Measurements from ENCODE around the gene RBFOX2.

Gene RBFOX2

DNA sequence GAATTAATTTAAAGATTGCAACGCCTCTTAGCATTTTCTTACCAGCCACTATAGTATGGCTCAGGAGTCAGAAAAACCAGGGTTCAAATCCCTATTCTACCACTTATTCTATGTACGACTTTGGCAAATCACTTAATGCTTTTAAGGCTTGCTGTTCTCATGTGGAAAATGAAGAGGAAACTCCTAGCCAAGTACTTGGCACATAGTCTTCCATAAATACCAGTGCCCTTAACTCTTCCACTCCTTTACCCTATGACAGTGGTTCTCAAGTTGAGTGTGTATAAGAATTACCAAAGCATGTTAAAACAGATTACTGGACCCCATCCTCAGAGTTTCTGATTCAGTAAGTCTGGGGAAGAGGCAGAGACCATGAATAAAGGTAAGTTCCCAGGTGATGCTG, 107.6 kb downstream of the RBFOX2 start:
- DNase-seq: no peak

DNA sequence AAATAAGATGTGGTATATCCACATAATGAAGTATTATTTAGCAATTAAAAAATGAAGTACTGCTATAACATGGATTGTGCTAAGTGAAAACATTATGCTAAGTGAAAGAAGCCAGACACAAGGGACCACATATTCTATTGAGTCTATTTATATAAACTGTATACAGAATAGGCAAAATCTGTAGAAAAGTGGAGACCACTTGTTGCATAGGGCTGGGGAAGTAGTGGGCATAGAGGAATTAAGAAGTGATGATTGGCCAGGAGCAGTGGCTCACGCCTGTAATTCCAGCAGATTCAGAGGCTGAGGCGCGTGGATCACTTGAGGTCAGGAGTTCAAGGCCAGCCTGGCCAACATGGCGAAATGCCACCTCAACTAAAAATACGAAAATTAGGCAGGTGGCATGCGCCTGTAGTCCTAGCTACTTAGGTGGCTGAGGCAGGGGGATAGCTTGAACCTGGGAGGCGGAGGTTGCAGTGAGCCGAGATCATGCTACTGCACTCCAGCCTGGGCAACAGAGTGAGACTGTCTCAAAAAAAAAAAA, 109.6 kb downstream of the RBFOX2 start:
- DNase-seq: no peak

DNA sequence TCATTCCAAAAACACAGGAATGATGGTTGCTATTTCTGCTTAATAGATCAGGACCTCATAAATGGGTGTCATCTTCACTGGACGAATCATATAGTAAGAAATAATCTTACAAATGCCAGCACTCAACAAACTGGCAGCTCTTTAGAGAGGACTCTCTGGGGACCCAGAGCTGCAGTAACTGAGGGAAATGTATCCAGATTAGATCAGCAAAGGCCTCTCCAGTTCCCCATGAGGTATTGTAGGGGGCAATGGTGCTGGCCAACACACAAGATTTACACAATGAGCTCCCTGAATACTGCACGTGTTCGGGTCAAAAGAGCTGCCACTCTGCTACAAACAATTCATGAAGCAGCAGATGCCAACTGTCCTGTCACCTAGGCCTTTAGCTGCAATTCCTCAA, 110.2 kb downstream of the RBFOX2 start:
- DNase-seq: no peak

DNA sequence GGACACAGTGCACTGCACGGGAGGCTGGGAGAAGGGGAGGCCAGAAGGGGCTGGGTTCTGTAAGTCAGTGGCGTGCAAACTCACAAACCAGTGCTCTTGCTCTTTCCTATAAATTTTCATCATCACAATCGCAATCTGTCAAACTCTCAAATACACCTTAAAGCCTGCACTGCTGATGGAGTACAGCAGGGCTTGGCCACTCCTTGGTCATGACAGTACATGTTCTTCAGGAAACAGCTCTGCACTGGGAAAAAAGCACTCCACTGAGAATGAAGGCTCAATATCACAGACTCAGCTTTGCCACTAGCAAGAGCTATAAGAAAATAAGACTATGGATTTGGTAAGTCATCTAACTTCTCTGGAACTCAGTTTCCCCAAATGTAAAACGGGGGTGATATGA, 111.0 kb downstream of the RBFOX2 start:
- DNase-seq: no peak

DNA sequence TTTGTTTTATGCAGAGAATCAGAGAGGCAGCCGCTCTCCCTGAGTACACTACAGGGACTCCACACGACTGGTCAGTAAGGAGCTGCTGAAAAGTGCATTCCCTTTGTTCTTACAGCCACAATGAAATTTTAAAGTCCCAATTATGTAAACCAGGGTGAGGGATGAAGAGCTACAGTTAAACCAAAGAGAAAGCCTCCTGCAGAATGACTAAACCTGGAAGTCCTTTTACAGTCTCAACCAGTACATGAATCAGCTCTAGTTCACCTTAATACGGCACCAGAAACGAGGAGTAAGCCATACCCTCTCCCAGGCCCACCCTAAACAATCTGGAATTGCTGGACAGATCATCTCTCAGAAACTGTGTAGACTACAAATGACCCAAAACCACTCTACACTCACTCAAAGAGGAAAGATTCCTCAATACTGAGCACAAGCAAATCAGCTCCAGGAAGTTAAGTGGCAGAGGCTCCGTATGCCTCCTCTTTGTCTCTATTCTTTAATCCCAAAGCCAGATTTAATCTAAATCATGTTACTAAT, 113.1 kb downstream of the RBFOX2 start:
- DNase-seq: no peak

DNA sequence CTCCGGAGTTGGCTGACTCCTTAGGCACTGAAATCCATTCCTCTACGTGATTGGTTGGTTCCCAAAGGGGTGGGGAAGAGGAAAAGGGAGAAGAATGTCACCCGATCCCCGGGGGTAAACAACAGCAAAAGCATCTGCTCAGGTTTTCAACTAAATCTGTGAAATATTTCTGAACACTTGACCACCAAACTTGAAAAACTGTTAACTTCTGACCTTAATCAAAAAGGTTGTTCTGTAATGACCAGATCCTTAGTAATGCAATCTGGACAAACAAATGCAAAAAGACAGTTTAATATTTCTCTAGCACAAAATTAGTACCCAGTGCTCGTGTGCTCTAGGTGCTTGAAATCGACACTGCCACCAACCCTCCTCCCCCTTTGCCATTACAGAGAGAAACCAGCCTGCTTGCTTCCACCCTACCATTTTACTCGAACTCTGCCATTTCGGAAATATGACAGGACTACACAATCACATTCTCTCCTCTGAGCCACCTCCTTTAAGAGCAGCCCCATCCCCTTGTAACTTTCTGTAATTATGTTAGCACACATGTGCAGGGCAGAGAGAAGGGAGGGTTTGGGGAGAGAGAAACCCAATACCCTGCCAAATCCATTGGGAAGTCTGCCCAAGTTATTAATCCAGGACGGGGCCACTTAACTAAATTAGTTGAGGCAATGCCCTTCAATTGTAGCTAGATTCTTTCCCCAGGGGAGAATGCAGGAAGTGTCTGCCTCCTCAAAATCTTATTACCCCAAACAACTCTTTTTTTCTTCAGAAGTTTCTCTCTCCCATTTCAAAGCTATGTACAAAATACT, 113.8 kb downstream of the RBFOX2 start:
- no peak for DNase-seq

DNA sequence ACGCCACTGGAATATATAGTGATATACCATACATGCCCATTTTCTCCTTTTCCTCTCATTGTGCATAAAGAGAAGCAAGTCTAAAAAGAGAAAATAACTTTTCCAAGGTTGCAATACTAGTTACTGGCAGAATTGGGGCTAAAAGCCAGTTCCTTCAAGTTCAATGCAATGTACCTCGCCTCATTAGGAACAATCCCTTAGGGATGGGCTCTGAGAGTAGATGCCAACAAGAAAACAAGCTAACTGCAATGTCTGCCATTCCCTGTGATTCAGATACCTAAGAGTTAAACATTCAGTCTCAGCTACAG, 114.3 kb downstream of the RBFOX2 start:
- no peak for DNase-seq

DNA sequence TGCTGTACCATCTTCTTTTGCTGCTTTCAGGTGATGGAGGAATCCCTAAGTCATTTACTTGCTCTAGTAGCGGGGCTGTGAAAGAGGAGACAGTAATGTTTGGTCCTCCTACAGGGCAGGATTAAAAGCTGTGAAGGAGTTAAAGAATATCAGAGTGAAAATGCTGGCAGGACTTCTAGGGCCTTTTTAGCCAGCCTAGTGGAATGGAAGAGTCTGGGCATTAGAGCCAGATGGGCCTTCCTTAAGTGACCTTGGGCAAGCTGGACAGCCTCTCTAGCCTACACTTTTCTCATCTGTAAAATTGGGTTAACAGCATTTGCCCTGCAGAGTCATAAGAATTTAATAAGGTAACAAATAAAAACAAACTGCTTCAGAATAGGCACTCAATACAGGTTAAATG, 114.7 kb downstream of the RBFOX2 start:
- DNase-seq: no peak

DNA sequence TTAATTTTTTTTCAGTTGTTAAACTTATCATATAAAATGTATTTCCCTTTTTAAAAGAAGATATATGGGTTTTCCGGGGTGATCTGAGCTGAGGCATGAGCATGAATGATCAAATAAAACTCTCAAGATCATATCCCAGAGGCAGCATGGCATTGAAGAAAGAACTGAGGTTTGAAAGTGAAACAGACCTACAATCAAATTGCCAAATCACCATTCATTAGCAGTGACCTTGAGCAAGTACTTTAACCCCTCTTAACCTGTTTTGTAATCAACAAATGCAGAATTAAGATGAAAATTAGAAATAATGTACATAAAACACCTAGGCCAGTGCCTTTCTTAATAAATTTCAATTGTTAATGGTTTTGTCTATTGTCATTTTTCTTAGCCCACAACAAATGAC, 116.0 kb downstream of the RBFOX2 start:
- DNase-seq: no peak

DNA sequence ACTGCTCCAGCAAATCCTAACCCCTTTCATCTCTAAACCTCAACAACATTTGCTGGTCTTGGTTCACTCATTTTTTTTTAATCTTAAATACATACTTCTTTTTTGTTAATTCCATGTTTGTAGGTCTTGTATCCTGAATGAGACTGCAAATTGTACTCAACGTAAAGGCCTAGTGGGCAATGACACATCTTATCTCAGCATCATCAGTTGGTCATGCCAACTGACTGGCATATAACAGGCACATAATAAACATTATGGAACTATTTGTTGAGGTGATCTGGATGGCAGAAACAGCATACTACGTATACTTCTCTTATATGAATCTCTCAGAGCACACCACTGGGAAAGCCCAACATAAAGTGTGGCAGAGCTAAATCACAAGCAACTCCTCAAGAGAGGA, 116.7 kb downstream of the RBFOX2 start:
- no peak for DNase-seq

DNA sequence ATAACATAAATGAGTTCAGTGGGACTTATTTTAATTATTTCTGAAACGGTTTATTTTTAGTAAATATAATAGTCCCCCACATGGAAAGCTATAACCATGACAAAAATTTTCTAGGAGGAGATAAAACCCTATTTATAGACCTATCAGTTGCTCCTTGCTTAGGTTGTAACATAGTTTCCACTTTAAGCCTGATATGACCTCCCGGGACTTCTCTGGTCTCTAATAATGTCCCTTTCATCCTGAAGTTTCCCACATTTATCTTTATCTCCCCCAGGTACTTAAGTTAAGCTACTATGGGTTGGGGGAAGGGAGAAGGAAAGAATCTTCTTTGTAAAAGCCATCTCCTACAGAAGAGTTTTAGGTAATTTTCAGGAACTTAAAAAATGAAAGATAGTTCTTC, 117.7 kb downstream of the RBFOX2 start:
- DNase-seq: no peak

DNA sequence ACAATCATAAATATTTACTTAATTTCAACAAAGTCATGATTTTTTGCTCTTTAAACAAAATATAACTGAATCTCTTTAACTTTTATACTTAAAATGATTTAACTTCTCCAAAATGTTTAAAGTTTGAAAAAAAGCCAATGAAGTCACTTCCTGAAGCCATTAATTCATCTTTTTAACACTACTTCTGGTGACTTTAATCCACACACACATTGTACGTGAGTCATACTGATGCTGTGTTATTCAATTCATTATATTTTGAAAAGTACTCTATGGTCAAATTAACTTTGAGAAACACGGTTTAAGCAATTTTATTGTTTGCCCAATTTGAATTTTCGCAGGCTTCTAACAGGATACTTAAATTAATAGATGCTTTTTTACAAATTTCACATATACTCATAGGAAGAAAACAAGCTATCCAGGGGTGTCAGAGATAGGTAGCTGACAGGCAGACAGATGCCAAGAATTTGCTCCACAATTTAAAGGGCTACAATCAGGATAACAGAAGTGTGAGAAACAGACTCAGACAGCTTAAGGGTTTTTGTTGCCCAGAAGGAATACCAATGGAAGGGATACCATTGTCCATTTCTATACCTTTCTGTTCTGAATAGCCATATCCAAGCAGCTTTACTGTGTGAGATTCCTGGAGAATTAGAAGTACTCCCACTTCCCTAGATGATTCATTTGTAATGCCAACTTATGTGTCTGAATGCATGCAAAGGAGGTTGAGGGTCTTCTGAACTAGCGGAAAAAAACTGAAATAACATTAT, 118.4 kb downstream of the RBFOX2 start:
- no peak for DNase-seq

DNA sequence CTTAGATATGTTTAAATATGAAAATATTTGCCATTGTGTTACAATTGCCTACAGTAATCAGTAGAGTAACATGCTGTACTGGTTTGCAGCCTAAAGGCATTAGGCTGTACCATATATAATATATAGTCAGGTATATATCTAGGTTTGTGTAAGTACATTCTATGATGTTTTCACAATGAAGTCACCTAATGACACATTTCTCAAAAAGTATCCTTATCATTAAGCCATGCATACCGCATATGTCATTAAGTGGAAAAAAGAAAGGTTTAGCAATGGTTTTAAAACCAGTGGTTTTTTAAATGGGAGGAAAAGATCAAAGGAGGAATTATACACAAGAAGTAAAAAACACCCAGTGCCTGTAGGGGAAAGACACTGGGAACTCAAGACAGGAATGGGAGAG, 122.7 kb downstream of the RBFOX2 start:
- no peak for DNase-seq

DNA sequence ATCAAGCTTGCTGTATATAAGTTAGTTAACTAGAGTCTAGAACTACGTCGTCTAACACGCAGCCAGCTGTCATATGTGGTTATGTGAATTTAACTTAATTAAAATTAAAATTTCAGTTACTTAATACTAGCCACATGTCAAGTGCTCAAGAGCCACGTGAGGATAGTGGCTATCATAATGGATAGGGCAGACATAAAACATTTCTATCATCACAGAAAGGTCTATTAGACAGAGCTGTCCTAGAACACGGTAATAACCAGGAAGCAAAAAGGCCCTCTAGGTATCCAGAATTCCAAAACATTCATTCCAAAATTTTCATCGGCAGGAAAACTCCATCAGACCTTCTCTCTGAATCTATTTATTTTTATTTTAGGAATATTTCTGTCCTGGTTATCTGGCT, 123.9 kb downstream of the RBFOX2 start:
- DNase-seq: no peak

DNA sequence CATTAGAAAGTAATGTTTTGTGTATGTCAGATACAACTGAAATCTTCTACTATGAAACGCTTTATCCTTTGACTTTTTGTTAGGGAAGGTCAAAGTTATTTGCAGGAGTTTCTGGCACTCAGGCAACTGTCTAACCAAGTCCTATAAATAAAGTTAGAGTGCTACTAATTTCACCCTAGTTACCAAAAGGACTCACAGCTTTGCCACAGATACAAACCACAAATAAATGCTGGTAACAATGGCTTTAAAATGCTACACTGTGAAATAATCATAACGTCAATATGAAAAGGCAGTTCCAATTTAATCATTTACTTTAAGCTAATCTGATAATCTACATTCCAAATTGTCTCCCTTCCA, 124.3 kb downstream of the RBFOX2 start:
- no peak for DNase-seq

DNA sequence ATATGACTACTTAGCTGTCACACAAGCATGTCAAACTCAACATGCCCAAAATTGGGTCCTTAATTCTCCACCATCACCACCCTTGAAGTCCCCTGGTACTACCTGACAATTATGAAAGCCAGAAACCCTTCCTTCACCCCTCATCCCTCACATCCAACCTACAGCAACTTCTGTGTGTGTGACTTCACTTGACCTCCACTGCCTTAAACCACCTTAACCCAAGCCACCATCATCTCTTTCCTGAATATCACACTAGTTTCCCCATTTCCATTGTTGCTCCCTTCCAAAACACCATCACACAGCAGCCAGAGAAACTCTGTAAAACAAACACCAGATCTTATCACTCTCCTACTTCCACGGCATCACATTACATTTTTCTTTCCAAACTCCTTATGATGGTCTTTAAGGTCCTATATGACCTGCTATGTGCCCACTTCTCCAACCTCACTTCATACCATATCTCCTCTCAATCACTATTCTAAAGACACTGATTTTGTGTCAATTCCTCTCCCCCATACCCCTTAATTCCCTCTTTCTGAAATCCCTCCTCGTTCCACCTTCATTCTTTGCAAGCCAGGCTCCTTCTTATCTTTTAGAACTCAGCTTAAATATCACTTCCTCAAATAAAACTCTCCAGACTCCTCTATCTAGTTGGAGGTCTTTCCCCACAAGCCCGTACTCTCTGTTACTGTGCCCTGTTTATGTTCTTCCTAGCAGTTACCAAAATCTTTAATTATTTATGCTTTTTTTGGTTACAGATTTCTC, 124.9 kb downstream of the RBFOX2 start:
- no peak for DNase-seq

DNA sequence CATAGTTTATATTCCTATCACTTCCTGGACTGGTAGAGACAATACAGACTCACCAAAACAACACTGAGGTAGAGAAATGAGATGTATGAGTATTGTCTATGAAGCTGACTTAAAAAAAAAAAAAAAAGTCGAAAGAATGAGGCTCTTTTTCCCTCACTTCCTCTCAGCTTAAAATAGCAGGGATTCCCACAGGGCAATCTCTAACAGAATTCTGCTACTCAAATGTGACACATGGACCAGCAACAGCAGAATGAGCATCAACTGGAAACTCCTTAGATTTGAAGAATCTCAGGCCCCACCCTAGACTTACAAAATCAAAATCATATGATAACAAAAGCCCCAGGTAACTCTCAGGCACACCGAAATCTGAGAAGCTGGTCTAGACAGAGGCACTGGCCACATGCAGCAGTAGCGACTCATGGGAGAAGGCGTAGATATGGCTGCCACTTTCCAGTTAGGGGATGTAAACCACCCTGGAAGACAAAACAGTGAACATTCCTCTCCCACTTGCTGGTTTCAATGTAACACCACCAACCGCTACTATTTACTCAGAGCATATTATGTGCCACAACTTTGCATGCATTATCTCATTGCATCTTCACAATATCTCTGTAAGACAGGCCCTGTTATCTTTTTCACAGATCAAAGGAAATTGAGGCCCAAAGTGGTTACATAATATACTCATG, 128.0 kb downstream of the RBFOX2 start:
- DNase-seq: no peak

DNA sequence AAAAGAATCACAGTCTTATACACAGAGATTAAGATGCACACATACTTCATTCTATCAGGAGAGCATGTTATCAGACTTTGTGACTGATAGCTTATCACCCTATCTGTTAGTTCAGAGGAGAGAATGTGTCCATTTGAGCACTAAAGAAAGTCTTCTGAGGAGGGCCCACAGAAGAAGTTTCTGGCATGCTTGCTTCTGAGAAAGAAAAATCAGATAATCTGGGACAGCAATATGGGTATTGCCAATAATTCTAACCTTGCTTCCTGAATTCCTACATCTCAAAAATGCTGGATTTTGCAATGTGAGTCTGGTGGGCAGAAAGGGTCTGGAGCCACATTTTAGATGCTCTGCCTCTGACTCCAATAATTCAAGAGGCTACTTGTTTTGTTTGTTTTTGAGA, 128.9 kb downstream of the RBFOX2 start:
- DNase-seq: no peak

DNA sequence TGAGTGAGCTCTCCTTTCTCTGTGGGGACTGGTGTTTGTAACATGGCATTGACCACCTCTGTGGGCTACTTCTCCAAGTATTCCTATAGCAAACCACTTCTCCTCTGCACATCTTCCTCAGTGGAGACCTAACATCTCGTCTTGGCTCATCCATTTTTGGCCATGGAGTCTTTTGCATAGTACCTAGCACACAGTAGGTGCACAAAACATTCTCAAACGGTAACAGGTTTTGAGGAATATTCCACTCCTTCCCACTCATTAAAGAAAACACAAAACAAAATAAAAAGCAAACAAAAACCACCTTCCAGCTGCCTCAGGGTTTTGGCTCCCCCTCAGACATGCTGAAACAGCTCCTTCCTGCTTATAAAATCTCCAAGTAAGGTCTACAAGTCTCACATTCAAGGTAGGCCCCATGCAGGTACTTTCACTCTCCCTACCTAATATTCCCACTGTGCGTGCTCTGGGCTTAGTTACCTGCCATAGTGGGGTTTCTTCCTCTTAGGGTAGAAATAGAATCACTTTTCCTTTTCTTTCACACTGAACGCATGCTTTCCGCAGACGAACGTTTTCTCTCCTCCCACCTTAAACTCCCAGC, 132.4 kb downstream of the RBFOX2 start:
- no peak for DNase-seq

DNA sequence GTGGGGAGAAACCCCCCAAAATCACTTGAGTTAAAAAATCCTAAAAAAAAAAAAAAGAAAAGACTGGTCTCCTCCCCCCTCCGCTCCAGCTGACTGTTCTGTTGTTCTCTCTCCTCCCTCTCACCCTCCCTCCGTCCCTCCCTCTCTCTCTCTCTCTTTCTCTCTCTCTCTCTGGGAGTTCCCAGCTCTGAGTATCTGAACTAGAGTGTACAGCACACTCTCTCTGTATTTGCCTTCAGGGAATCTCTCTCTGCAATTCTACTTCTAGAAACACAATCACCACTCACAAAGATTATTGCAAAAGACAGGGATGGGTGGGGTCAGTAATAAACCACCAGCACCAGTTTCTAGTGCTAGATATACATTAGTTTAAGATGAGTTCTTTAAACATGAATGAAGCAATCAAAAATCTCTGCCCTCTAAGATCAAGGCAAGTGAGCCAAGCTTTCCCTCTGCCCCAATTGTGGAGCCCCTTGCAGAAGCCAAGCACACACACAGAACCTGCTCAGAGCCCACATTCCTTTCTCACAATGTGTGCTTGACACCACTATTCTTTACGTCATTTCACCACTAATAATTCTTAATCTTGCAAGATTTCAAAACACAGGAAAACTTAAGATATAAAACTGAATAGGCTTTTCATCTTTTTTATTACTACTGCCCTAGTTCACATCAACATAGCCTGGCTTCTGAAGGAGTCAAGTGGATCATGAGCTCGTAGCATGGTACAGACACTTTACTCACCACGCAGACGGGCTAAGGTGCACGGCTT, 133.5 kb downstream of the RBFOX2 start:
- DNase-seq: no peak

DNA sequence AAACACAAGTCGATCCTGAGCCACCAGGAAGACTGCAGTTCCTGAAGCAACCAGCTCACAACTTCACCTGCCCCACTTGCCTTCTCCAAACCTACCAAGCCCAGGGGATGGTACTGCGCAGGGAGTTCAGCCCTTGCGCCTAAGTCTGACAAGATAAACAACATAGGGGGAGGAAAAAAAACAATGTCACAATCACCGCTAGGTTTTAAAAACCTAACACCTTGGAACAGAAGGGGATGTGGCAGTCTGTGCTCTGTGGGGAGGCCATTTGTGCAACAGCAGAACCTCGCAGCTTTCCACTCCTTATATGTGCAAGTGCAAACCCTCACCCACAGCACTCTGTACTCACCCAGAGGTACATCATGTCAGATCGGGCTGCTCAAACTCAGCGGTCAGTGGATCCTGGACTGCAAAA, 134.2 kb downstream of the RBFOX2 start:
- no peak for DNase-seq

DNA sequence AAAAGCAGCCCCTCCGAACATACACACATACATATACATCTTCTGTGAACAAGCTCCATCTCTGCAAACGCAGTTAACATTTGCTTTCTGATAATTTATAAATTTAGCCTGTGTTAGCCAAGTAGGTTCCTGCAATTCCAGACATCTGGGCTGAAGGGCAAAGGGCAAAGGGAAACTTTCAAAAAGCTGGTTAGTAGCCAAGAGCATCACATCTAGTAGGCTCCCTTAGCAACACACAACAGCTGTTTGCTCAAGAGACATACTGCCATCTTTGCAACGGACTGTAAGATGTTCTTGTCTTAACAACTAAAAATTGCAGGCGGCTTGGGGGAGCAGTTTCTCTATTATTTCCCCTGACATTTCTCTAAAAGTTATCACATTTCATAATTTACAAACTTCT, 134.9 kb downstream of the RBFOX2 start:
- no peak for DNase-seq

All from MV-4-11 (cell line).